CD14-positive monocyte (primary cell): ENCODE data around the gene KCNH1. TPM values are rescaled to one million over a fixed set of nuclear protein-coding genes. Genes with fewer than 3 reads are reported as not detected.

Experiments
- DNase-seq, 3 donors: peaks; one replicate each; pipeline ENCODE4 v3.0.0-alpha.2; 2011 to 2022
- H2AFZ ChIP-seq: 2 replicates; pipeline ENCODE4 v1.6.0; 2012; ENCODE audit warnings: mild to moderate bottlenecking, low read depth, low read length, inconsistent platforms; ENCODE audit not compliant: insufficient read depth, poor library complexity, severe bottlenecking
- H3K27ac ChIP-seq, 2 donors: 1 replicate in 1 of 2; 2 replicates in 1 of 2; pipeline ENCODE4 v1.5.1; 2012 to 2013; ENCODE audit warnings: low read length in 2 of 2, control low read depth in 1 of 2, inconsistent platforms in 1 of 2, low read depth in 1 of 2, mild to moderate bottlenecking in 1 of 2
- H3K27me3 ChIP-seq, 2 donors: one replicate each; pipeline versions ENCODE4 v1.6.0 to v1.6.1; 2011 to 2013; ENCODE audit warnings: low read length in 2 of 2; ENCODE audit not compliant: control insufficient read depth in 2 of 2, insufficient read depth in 2 of 2
- H3K36me3 ChIP-seq, 2 donors: replicated peaks in 1 of 2; 1 replicate in 1 of 2; 2 replicates in 1 of 2; pipeline versions ENCODE4 v1.5.1 to v1.6.1; 2012 to 2013; ENCODE audit warnings: low read length in 2 of 2, control low read depth in 1 of 2, inconsistent platforms in 1 of 2, mild to moderate bottlenecking in 1 of 2; ENCODE audit not compliant: insufficient read depth in 2 of 2, control insufficient read depth in 1 of 2
- H3K4me1 ChIP-seq, 2 donors: 1 replicate in 1 of 2; 2 replicates in 1 of 2; pipeline versions ENCODE4 v1.5.1 to v1.6.1; 2012 to 2013; ENCODE audit warnings: low read length in 2 of 2, control low read depth in 1 of 2, inconsistent platforms in 1 of 2, mild to moderate bottlenecking in 1 of 2, moderate library complexity in 1 of 2; ENCODE audit not compliant: insufficient read depth in 2 of 2, control insufficient read depth in 1 of 2
- H3K4me2 ChIP-seq: replicated peaks from 2 replicates; pipeline ENCODE3; 2012; ENCODE audit warnings: low read length, moderate library complexity, mild to moderate bottlenecking; ENCODE audit not compliant: poor library complexity, severe bottlenecking; ENCODE audit errors: extremely low read depth
- H3K4me3 ChIP-seq, 3 experiments: fragments of 200-600 bp in 1 of 3; sonication (generic) in 1 of 3; replicated peaks in 1 of 3; 1 replicate in 2 of 3; 2 replicates in 1 of 3; pipeline ENCODE4 v1.5.1; 2011 to 2013; ENCODE audit warnings: low read length in 3 of 3, mild to moderate bottlenecking in 3 of 3, control low read depth in 2 of 3, low read depth in 2 of 3, inconsistent platforms in 1 of 3, moderate library complexity in 1 of 3
- H3K79me2 ChIP-seq: 2 replicates; pipeline ENCODE4 v1.6.0; 2012; ENCODE audit warnings: mild to moderate bottlenecking, control low read depth, inconsistent platforms, low read length, moderate library complexity; ENCODE audit not compliant: insufficient read depth
- H3K9ac ChIP-seq: 2 replicates; pipeline ENCODE4 v1.6.0; 2017; ENCODE audit warnings: low read length, mild to moderate bottlenecking; ENCODE audit not compliant: insufficient read depth, poor library complexity, severe bottlenecking
- H3K9me3 ChIP-seq, 2 donors: replicated peaks in 1 of 2; 1 replicate in 1 of 2; 2 replicates in 1 of 2; pipeline versions ENCODE4 v1.5.1 to v1.6.1; 2012 to 2013; ENCODE audit warnings: low read length in 2 of 2, control low read depth in 1 of 2; ENCODE audit not compliant: control insufficient read depth in 1 of 2, insufficient read depth in 1 of 2
- H4K20me1 ChIP-seq: 2 replicates; pipeline ENCODE4 v1.6.0; 2012; ENCODE audit warnings: mild to moderate bottlenecking, low read length, control low read depth, moderate library complexity; ENCODE audit not compliant: insufficient read depth
- H3K27ac Mint-ChIP-seq, 7 donors: one replicate each; pipeline ENCODE4 v1.8.0; 2020; ENCODE audit warnings: mild to moderate bottlenecking in 7 of 7, mixed read lengths in 7 of 7, moderate library complexity in 6 of 7, inconsistent platforms in 2 of 7
- H3K27me3 Mint-ChIP-seq, 3 donors: one replicate each; pipeline ENCODE4 v1.8.0; 2021 to 2022; ENCODE audit warnings: low read depth in 3 of 3, mild to moderate bottlenecking in 3 of 3, mixed read lengths in 3 of 3, moderate library complexity in 3 of 3, inconsistent platforms in 1 of 3
- H3K36me3 Mint-ChIP-seq, 2 donors: one replicate each; pipeline ENCODE4 v1.8.0; 2020; ENCODE audit warnings: mixed read lengths in 2 of 2, inconsistent platforms in 1 of 2, mild to moderate bottlenecking in 1 of 2
- H3K4me1 Mint-ChIP-seq: one replicate; pipeline ENCODE4 v1.8.0; 2020; ENCODE audit warnings: mild to moderate bottlenecking, mixed read lengths
- H3K4me3 Mint-ChIP-seq, 2 donors: one replicate each; pipeline ENCODE4 v1.8.0; 2020; ENCODE audit warnings: mild to moderate bottlenecking in 2 of 2, mixed read lengths in 2 of 2, moderate library complexity in 1 of 2
- H3K9me3 Mint-ChIP-seq, 7 donors: one replicate each; pipeline ENCODE4 v1.8.0; 2020 to 2022; ENCODE audit warnings: mixed read lengths in 7 of 7, mild to moderate bottlenecking in 6 of 7, moderate library complexity in 6 of 7, inconsistent platforms in 2 of 7
- CTCF ChIP-seq: fragments of 200-600 bp; IDR thresholded peaks from one replicate; pipeline ENCODE4 v1.8.0; 2022; ENCODE audit warnings: antibody characterized with exemption, mild to moderate bottlenecking
- WGBS: methylation state at CpG from one replicate; pipeline ENCODE4 v1.1.5; 2013; ENCODE audit warnings: missing lambda C conversion rate; ENCODE audit not compliant: insufficient coverage; 5-methylcytosine and 5-hydroxymethylcytosine counted together
- intact Hi-C, 2 donors: fragments of 100-400 bp; cut with micrococcal nuclease; formaldehyde crosslinking; loops; one replicate each; pipeline versions ENCODE4 v1.15.0 to v1.15.1; 2023
- polyA plus RNA-seq, 3 donors: library from polyadenylated mRNA; depleted of rRNA in 1 of 3; unstranded in 2 of 3; stranded (reverse) in 1 of 3; fragments of 300-500 nt in 2 of 3; fragments of >200 nt in 1 of 3; fragmentation: Illumina TruSeq in 2 of 3; gene quantifications; 1 replicate in 2 of 3; 2 replicates in 1 of 3; pipeline ENCODE4 v1.2.3, GENCODE V29; 2012 to 2021

KCNH1 gene
- polyA plus RNA-seq, 3 donors, result not detected

GRCh38 chr1:210652329-210652954, 481.5 kb downstream of the KCNH1 start:
- H3K9ac ChIP-seq, result no peak overlapping the region
- no peak for TF ChIP-seq CTCF

GRCh38 chr1:210650403-210650802, 483.5 kb downstream of the KCNH1 start:
- TF ChIP-seq CTCF, result no peak
- Histone ChIP-seq H3K27ac (no peak overlapping the region), H3K4me2 (no peak overlapping the region), H3K9ac (no peak overlapping the region), H3K36me3 (no peaks in the 10 kb centered on the region), H3K9me3 (peaks cover 8 to 10% of the 10 kb centered on the region in 2 donors), H3K4me3 (no peak overlapping the region), H4K20me1 (no peaks in the 10 kb centered on the region), H3K4me1 (no peaks in the 10 kb centered on the region), H3K79me2 (no peaks in the 10 kb centered on the region), H2AFZ (no peak overlapping the region), H3K27me3 (no peaks in the 10 kb centered on the region)
- Mint-ChIP-seq H3K27me3 (no peaks in the 10 kb centered on the region), H3K4me1 (no peaks in the 10 kb centered on the region), H3K4me3 (no peak overlapping the region), H3K27ac (no peak overlapping the region), H3K9me3 (peaks cover 4 to 12% (median 5%) of the 10 kb centered on the region in 7 donors), H3K36me3 (no peaks in the 10 kb centered on the region)
- no peak for DNase-seq
- WGBS, result no CpG with 5 or more reads among the region's 2 CpGs
- intact Hi-C loops, result no loop called here

More at GRCh38 chr1:210652329-210652954, 481.5 kb downstream of the KCNH1 start:
- H3K9me3 Mint-ChIP-seq, result peaks cover 4 to 16% (median 8%) of the 10 kb centered on the region in 7 donors
- peaks cover 8 to 21% of the 10 kb centered on the region in 2 donors for H3K9me3 ChIP-seq
- H3K79me2 ChIP-seq, result no peaks in the 10 kb centered on the region
- H3K27ac Mint-ChIP-seq, result no peak overlapping the region
- intact Hi-C loops, result no loop called here
- no peaks in the 10 kb centered on the region for H4K20me1 ChIP-seq
- H3K4me3 Mint-ChIP-seq, result no peak overlapping the region
- no peaks in the 10 kb centered on the region for H3K27me3 ChIP-seq
- no peaks in the 10 kb centered on the region for H3K4me1 Mint-ChIP-seq
- no peaks in the 10 kb centered on the region for H3K27me3 Mint-ChIP-seq
- 93% methylated on average over 5 of the region's 7 CpGs for WGBS
- H3K27ac ChIP-seq, result no peak overlapping the region
- DNase-seq, result no peak
- H3K36me3 ChIP-seq, result no peaks in the 10 kb centered on the region
- no peak overlapping the region for H3K4me3 ChIP-seq
- H3K36me3 Mint-ChIP-seq, result no peaks in the 10 kb centered on the region
- H3K4me2 ChIP-seq, result no peak overlapping the region
- no peak overlapping the region for H2AFZ ChIP-seq
- no peaks in the 10 kb centered on the region for H3K4me1 ChIP-seq
